GM12878 (cell line): ENCODE data around the gene ZNF189. TPM values are rescaled to one million over a fixed set of nuclear protein-coding genes. Genes with fewer than 3 reads are reported as not detected.

Experiments used
- ATAC-seq: fragments of 200-7000 bp; cut with Tn5 transposase; 3 replicates; pipeline ENCODE4 v1.9.1; 2020; ENCODE audit warnings: mild to moderate bottlenecking, moderate library complexity
- BruUV-seq: library from RNA; stranded (reverse); fragments of 400-500 nt; replicated peaks from 2 replicates; lab custom pipeline; 2021; lab: Mats Ljungman, UMichigan
- CTCF ChIA-PET: fragments of 300-600 bp; sonication (Branson Sonifier 250); formaldehyde crosslinking; extraction: SDS; loops from one replicate; lab custom pipeline; 2021; ENCODE audit warnings: inconsistent platforms; lab: Yijun Ruan, JAX
- POLR2A ChIA-PET: fragments of 350-600 bp; formaldehyde crosslinking; extraction: SDS; loops from one replicate; lab custom pipeline; 2021; ENCODE audit warnings: inconsistent platforms; lab: Charles Lee
- RAD21 ChIA-PET: fragments of 300-600 bp; sonication (Branson Sonifier 250); formaldehyde crosslinking; loops from one replicate; lab custom pipeline; 2023; ENCODE audit warnings: antibody characterized with exemption; ENCODE audit not compliant: unreplicated experiment; lab: Charles Lee
- SMC1A ChIA-PET: fragments of 300-600 bp; sonication (Branson Sonifier 250); formaldehyde crosslinking; loops from one replicate; lab custom pipeline; 2023; ENCODE audit not compliant: unreplicated experiment, uncharacterized antibody; lab: Charles Lee
- DNase-seq: peaks from one replicate; pipeline ENCODE4 v3.0.0-alpha.2; 2011; ENCODE audit warnings: low read depth, low spot score
- FAIRE-seq: peaks from 3 replicates; lab custom pipeline; 2011; peaks lifted over from hg19 to GRCh38; lab: Jason Lieb, UNC
- H2AFZ ChIP-seq: 2 replicates; pipeline ENCODE4 v1.6.0; 2011; ENCODE audit warnings: low read depth, low read length, control low read depth; ENCODE audit not compliant: control insufficient read depth
- H3K27ac ChIP-seq: 2 replicates; pipeline ENCODE4 v1.5.1; 2011; ENCODE audit warnings: control low read depth; ENCODE audit not compliant: control insufficient read depth, insufficient read depth
- H3K27me3 ChIP-seq, 2 experiments: replicated peaks in 1 of 2; 2 replicates each; pipeline versions ENCODE4 v1.6.0 to v1.6.1; 2011; ENCODE audit warnings: low read length in 1 of 2; ENCODE audit not compliant: control insufficient read depth in 2 of 2, insufficient read depth in 2 of 2
- H3K36me3 ChIP-seq, 2 experiments: 2 replicates each; pipeline ENCODE4 v1.5.1; 2011; ENCODE audit warnings: low read length in 1 of 2; ENCODE audit not compliant: control insufficient read depth in 2 of 2, insufficient read depth in 2 of 2
- H3K4me1 ChIP-seq: 2 replicates; pipeline ENCODE4 v1.6.1; 2011; ENCODE audit warnings: mild to moderate bottlenecking, low read length, moderate library complexity, mixed read lengths; ENCODE audit not compliant: control insufficient read depth, insufficient read depth
- H3K4me2 ChIP-seq: 2 replicates; pipeline ENCODE4 v1.6.0; 2011; ENCODE audit warnings: control low read depth; ENCODE audit not compliant: control insufficient read depth, insufficient read depth
- H3K4me3 ChIP-seq: fragments of 200-600 bp; sonication (generic); 2 replicates; pipeline ENCODE4 v1.5.1; 2016
- H3K79me2 ChIP-seq: 2 replicates; pipeline ENCODE4 v1.6.0; 2011; ENCODE audit warnings: low read length; ENCODE audit not compliant: control insufficient read depth, insufficient read depth
- H3K9ac ChIP-seq: 2 replicates; pipeline ENCODE4 v1.8.0; 2011; ENCODE audit warnings: low read length, control low read depth, mixed read lengths; ENCODE audit not compliant: control insufficient read depth, insufficient read depth
- H3K9me3 ChIP-seq: replicated peaks from 3 replicates; pipeline ENCODE4 v1.5.1; 2011; ENCODE audit warnings: mild to moderate bottlenecking, low read length; ENCODE audit not compliant: control insufficient read depth, insufficient read depth
- H4K20me1 ChIP-seq: 2 replicates; pipeline ENCODE4 v1.6.0; 2011; ENCODE audit not compliant: control insufficient read depth, insufficient read depth
- CBX5 ChIP-seq: sonication (generic); IDR thresholded peaks from 2 replicates; pipeline ENCODE4 v1.6.1; 2016; ENCODE audit warnings: low read depth, moderate library complexity, mild to moderate bottlenecking, inconsistent platforms
- FOS ChIP-seq: IDR thresholded peaks from 3 replicates; pipeline ENCODE4 v1.6.1; 2011; ENCODE audit warnings: borderline replicate concordance; ENCODE audit not compliant: insufficient read length; ENCODE audit errors: extremely low read depth
- WGBS: methylation state at CpG from one replicate; pipeline ENCODE4 v1.1.6; 2016; ENCODE audit warnings: low lambda C conversion rate; ENCODE audit not compliant: insufficient replicate concordance, insufficient coverage; ENCODE audit errors: missing lambda C conversion rate; 5-methylcytosine and 5-hydroxymethylcytosine counted together
- in situ Hi-C: fragments of 300-500 bp; cut with MboI; formaldehyde crosslinking; loops from 9 replicates; pipeline ENCODE4 v1.14.3; 2018; ENCODE audit warnings: mixed read lengths
- intact Hi-C: fragments of 100-400 bp; cut with micrococcal nuclease; formaldehyde crosslinking; loops from one replicate; pipeline ENCODE4 v1.14.2; 2022; ENCODE audit not compliant: unreplicated experiment
- polyA plus RNA-seq, 11 experiments: library from polyadenylated mRNA; depleted of rRNA in 4 of 11; unstranded in 6 of 11; stranded (reverse) in 5 of 11; fragments of >200 nt; fragmentation: Nextera tagmentation in 4 of 11; fragmentation: Illumina TruSeq in 1 of 11; extraction: Ambion mirVana in 4 of 11; extraction: Trizol in 1 of 11; gene quantifications; 1 replicate in 1 of 11; 2 replicates in 10 of 11; pipeline versions ENCODE4 v1.2.1 to v1.2.3, GENCODE V29; 2011 to 2016; ENCODE audit warnings: inconsistent platforms in 2 of 11, missing spikeins in 2 of 11, low read depth in 1 of 11
- total RNA-seq, 4 experiments: library from RNA; depleted of rRNA in 3 of 4; stranded (reverse); fragments of >200 nt in 3 of 4; fragmentation: Illumina TruSeq in 1 of 4; extraction: Trizol in 1 of 4; gene quantifications; 2 replicates each; pipeline versions ENCODE4 v1.2.1 to v1.2.3, GENCODE V29; 2013 to 2021
- TF ChIP-seq, protein P1 (sequence below): IDR thresholded peaks from 2 replicates; pipeline ENCODE4 v1.6.1; 2012; ENCODE audit warnings: low read depth, low read length, improper control_type of control experiment
- TF ChIP-seq, protein P2 (sequence below): fragments of 450-650 bp; formaldehyde crosslinking; IDR thresholded peaks from 2 replicates; pipeline ENCODE4 v1.4.0; 2020; ENCODE audit warnings: mild to moderate bottlenecking, moderate library complexity

ZNF189 gene
- total and polyA plus RNA-seq, 10 of the 15 experiments (the other 5 are each of a cell fraction or from before 2014, with no cell fraction given), result 3.1 to 12.3 (median 7.4) TPM

DNA sequence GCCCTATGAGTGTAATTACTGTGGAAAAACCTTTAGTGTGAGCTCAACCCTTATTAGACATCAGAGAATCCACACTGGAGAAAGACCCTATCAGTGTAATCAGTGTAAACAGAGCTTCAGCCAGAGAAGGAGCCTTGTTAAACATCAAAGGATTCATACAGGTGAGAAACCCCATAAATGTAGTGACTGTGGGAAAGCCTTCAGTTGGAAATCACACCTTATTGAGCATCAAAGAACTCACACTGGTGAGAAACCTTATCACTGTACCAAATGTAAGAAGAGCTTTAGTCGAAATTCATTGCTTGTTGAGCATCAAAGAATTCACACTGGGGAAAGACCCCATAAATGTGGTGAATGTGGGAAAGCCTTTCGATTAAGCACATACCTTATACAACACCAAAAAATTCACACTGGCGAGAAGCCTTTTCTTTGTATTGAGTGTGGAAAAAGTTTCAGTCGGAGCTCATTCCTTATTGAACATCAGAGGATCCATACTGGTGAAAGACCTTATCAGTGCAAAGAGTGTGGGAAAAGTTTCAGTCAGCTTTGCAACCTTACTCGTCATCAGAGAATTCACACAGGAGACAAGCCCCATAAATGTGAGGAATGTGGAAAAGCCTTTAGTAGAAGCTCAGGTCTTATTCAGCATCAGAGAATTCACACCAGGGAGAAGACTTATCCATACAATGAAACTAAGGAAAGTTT, 9.9 kb downstream of the ZNF189 start:
- H3K36me3 ChIP-seq, result peaks cover 6 to 31% of the 10 kb centered on the region in 2 experiments
- BruUV-seq, result no TSS peak
- RAD21 ChIA-PET, result interaction anchor here (2.2 kb wide), 1 partner anchor 10 kb away, joined by 6 read pairs; the partner anchor contains the start of genes MRPL50 and ZNF189

More for the DNA sequence above, 9.9 kb downstream of the ZNF189 start:
- no peaks in the 10 kb centered on the region for H3K79me2 ChIP-seq
- no peaks in the 10 kb centered on the region for H3K4me1 ChIP-seq
- no peaks in the 10 kb centered on the region for H3K27me3 ChIP-seq
- no peak overlapping the region for H3K9ac ChIP-seq
- ATAC-seq (no peak), FAIRE-seq (no peak), DNase-seq (no peak)
- intact Hi-C loops, result no loop called here
- H4K20me1 ChIP-seq, result no peaks in the 10 kb centered on the region
- peaks cover 41% of the 10 kb centered on the region for H3K9me3 ChIP-seq
- CTCF ChIA-PET, result interaction anchor here (0.9 to 1.0 kb wide), 2 partner anchors 20 to 27 kb away, joined by 3 to 4 read pairs; partner anchors contain the start of gene ALDOB
- in situ Hi-C loops, result no loop called here
- no peak overlapping the region for H3K4me2 ChIP-seq
- no peak overlapping the region for H3K4me3 ChIP-seq
- SMC1A ChIA-PET, result interaction anchor here (1.0 to 1.5 kb wide), 3 partner anchors 13 to 41 kb away, joined by 3 to 4 read pairs (median 3); no protein-coding TSS in a partner anchor
- POLR2A ChIA-PET, result interaction anchor here (0.6 to 0.9 kb wide), 2 partner anchors 13 to 23 kb away, joined by 3 read pairs; no protein-coding TSS in a partner anchor
- H2AFZ ChIP-seq, result no peak overlapping the region
- no peak overlapping the region for H3K27ac ChIP-seq
- TF ChIP-seq, protein P1, sequence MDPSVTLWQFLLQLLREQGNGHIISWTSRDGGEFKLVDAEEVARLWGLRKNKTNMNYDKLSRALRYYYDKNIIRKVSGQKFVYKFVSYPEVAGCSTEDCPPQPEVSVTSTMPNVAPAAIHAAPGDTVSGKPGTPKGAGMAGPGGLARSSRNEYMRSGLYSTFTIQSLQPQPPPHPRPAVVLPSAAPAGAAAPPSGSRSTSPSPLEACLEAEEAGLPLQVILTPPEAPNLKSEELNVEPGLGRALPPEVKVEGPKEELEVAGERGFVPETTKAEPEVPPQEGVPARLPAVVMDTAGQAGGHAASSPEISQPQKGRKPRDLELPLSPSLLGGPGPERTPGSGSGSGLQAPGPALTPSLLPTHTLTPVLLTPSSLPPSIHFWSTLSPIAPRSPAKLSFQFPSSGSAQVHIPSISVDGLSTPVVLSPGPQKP, result no peak
- no peak for TF ChIP-seq FOS
- peak; percentile 35; the same call in 1 of the 2 replicates for TF ChIP-seq CBX5
- TF ChIP-seq, protein P2, sequence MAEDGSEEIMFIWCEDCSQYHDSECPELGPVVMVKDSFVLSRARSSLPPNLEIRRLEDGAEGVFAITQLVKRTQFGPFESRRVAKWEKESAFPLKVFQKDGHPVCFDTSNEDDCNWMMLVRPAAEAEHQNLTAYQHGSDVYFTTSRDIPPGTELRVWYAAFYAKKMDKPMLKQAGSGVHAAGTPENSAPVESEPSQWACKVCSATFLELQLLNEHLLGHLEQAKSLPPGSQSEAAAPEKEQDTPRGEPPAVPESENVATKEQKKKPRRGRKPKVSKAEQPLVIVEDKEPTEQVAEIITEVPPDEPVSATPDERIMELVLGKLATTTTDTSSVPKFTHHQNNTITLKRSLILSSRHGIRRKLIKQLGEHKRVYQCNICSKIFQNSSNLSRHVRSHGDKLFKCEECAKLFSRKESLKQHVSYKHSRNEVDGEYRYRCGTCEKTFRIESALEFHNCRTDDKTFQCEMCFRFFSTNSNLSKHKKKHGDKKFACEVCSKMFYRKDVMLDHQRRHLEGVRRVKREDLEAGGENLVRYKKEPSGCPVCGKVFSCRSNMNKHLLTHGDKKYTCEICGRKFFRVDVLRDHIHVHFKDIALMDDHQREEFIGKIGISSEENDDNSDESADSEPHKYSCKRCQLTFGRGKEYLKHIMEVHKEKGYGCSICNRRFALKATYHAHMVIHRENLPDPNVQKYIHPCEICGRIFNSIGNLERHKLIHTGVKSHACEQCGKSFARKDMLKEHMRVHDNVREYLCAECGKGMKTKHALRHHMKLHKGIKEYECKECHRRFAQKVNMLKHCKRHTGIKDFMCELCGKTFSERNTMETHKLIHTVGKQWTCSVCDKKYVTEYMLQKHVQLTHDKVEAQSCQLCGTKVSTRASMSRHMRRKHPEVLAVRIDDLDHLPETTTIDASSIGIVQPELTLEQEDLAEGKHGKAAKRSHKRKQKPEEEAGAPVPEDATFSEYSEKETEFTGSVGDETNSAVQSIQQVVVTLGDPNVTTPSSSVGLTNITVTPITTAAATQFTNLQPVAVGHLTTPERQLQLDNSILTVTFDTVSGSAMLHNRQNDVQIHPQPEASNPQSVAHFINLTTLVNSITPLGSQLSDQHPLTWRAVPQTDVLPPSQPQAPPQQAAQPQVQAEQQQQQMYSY (CRISPR knock-in tag), result no peak
- TF ChIP-seq, all 136 proteins: peak for 1
- WGBS, result 95% methylated on average over 5 of the region's 5 CpGs
